GM12878 (cell line): Measurements from ENCODE around the gene A1BG. TPM values are rescaled to one million over a fixed set of nuclear protein-coding genes. Genes with fewer than 3 reads are reported as not detected.

ENCODE experiments used
- ATAC-seq: fragments of 200-7000 bp; cut with Tn5 transposase; 3 replicates; pipeline ENCODE4 v1.9.1; 2020; ENCODE audit warnings: mild to moderate bottlenecking, moderate library complexity
- BruUV-seq: library from RNA; stranded (reverse); fragments of 400-500 nt; replicated peaks from 2 replicates; lab custom pipeline; 2021; lab: Mats Ljungman, UMichigan
- CTCF ChIA-PET: fragments of 300-600 bp; sonication (Branson Sonifier 250); formaldehyde crosslinking; extraction: SDS; loops from one replicate; lab custom pipeline; 2021; ENCODE audit warnings: inconsistent platforms; lab: Yijun Ruan, JAX
- POLR2A ChIA-PET: fragments of 350-600 bp; formaldehyde crosslinking; extraction: SDS; loops from one replicate; lab custom pipeline; 2021; ENCODE audit warnings: inconsistent platforms; lab: Charles Lee
- RAD21 ChIA-PET: fragments of 300-600 bp; sonication (Branson Sonifier 250); formaldehyde crosslinking; loops from one replicate; lab custom pipeline; 2023; ENCODE audit warnings: antibody characterized with exemption; ENCODE audit not compliant: unreplicated experiment; lab: Charles Lee
- SMC1A ChIA-PET: fragments of 300-600 bp; sonication (Branson Sonifier 250); formaldehyde crosslinking; loops from one replicate; lab custom pipeline; 2023; ENCODE audit not compliant: unreplicated experiment, uncharacterized antibody; lab: Charles Lee
- DNase-seq: peaks from one replicate; pipeline ENCODE4 v3.0.0-alpha.2; 2011; ENCODE audit warnings: low read depth, low spot score
- FAIRE-seq: peaks from 3 replicates; lab custom pipeline; 2011; peaks lifted over from hg19 to GRCh38; lab: Jason Lieb, UNC
- H2AFZ ChIP-seq: 2 replicates; pipeline ENCODE4 v1.6.0; 2011; ENCODE audit warnings: low read depth, low read length, control low read depth; ENCODE audit not compliant: control insufficient read depth
- H3K27ac ChIP-seq: 2 replicates; pipeline ENCODE4 v1.5.1; 2011; ENCODE audit warnings: control low read depth; ENCODE audit not compliant: control insufficient read depth, insufficient read depth
- H3K27me3 ChIP-seq, 2 experiments: replicated peaks in 1 of 2; 2 replicates each; pipeline versions ENCODE4 v1.6.0 to v1.6.1; 2011; ENCODE audit warnings: low read length in 1 of 2; ENCODE audit not compliant: control insufficient read depth in 2 of 2, insufficient read depth in 2 of 2
- H3K36me3 ChIP-seq, 2 experiments: 2 replicates each; pipeline ENCODE4 v1.5.1; 2011; ENCODE audit warnings: low read length in 1 of 2; ENCODE audit not compliant: control insufficient read depth in 2 of 2, insufficient read depth in 2 of 2
- H3K4me1 ChIP-seq: 2 replicates; pipeline ENCODE4 v1.6.1; 2011; ENCODE audit warnings: mild to moderate bottlenecking, low read length, moderate library complexity, mixed read lengths; ENCODE audit not compliant: control insufficient read depth, insufficient read depth
- H3K4me2 ChIP-seq: 2 replicates; pipeline ENCODE4 v1.6.0; 2011; ENCODE audit warnings: control low read depth; ENCODE audit not compliant: control insufficient read depth, insufficient read depth
- H3K4me3 ChIP-seq: fragments of 200-600 bp; sonication (generic); 2 replicates; pipeline ENCODE4 v1.5.1; 2016
- H3K79me2 ChIP-seq: 2 replicates; pipeline ENCODE4 v1.6.0; 2011; ENCODE audit warnings: low read length; ENCODE audit not compliant: control insufficient read depth, insufficient read depth
- H3K9ac ChIP-seq: 2 replicates; pipeline ENCODE4 v1.8.0; 2011; ENCODE audit warnings: low read length, control low read depth, mixed read lengths; ENCODE audit not compliant: control insufficient read depth, insufficient read depth
- H3K9me3 ChIP-seq: replicated peaks from 3 replicates; pipeline ENCODE4 v1.5.1; 2011; ENCODE audit warnings: mild to moderate bottlenecking, low read length; ENCODE audit not compliant: control insufficient read depth, insufficient read depth
- H4K20me1 ChIP-seq: 2 replicates; pipeline ENCODE4 v1.6.0; 2011; ENCODE audit not compliant: control insufficient read depth, insufficient read depth
- BCL3 ChIP-seq: IDR thresholded peaks from 2 replicates; pipeline ENCODE4 v1.6.1; 2011; ENCODE audit warnings: borderline replicate concordance, low read depth, mild to moderate bottlenecking, moderate library complexity, low read length; ENCODE audit not compliant: insufficient read depth, poor library complexity, severe bottlenecking
- CREM ChIP-seq: IDR thresholded peaks from 2 replicates; pipeline ENCODE4 v1.6.1; 2014; ENCODE audit warnings: antibody characterized with exemption, low read depth
- DPF2 ChIP-seq: fragments of 450-650 bp; IDR thresholded peaks from 2 replicates; pipeline ENCODE4 v1.6.1; 2017; ENCODE audit warnings: mild to moderate bottlenecking
- EP300 ChIP-seq, 2 experiments: fragments of 150-350 bp in 1 of 2; IDR thresholded peaks; 2 replicates each; pipeline ENCODE4 v1.6.1; 2011 to 2012; ENCODE audit warnings: low read depth in 2 of 2, low read length in 2 of 2, borderline replicate concordance in 1 of 2, improper control_type of control experiment in 1 of 2, inconsistent platforms in 1 of 2; ENCODE audit not compliant: control insufficient read depth in 1 of 2
- GATAD2B ChIP-seq: fragments of 450-650 bp; conservative IDR thresholded peaks from 2 replicates; pipeline ENCODE4 v1.6.1; 2017; ENCODE audit warnings: low read depth, mild to moderate bottlenecking, moderate library complexity
- KAT2A ChIP-seq: conservative IDR thresholded peaks from 2 replicates; pipeline ENCODE4 v1.6.1; 2011; ENCODE audit warnings: low read depth, low read length; ENCODE audit not compliant: control insufficient read depth
- RCOR1 ChIP-seq: conservative IDR thresholded peaks from 2 replicates; pipeline ENCODE4 v1.6.1; 2012; ENCODE audit warnings: low read depth, low read length, improper control_type of control experiment
- REST ChIP-seq: IDR thresholded peaks from 2 replicates; pipeline ENCODE4 v1.6.1; 2012; ENCODE audit warnings: mild to moderate bottlenecking, low read depth, low read length
- RUNX3 ChIP-seq: IDR thresholded peaks from 2 replicates; pipeline ENCODE4 v1.6.1; 2012; ENCODE audit warnings: low read length, inconsistent platforms
- WGBS: methylation state at CpG from one replicate; pipeline ENCODE4 v1.1.6; 2016; ENCODE audit warnings: low lambda C conversion rate; ENCODE audit not compliant: insufficient replicate concordance, insufficient coverage; ENCODE audit errors: missing lambda C conversion rate; 5-methylcytosine and 5-hydroxymethylcytosine counted together
- in situ Hi-C: fragments of 300-500 bp; cut with MboI; formaldehyde crosslinking; loops from 9 replicates; pipeline ENCODE4 v1.14.3; 2018; ENCODE audit warnings: mixed read lengths
- intact Hi-C: fragments of 100-400 bp; cut with micrococcal nuclease; formaldehyde crosslinking; loops from one replicate; pipeline ENCODE4 v1.14.2; 2022; ENCODE audit not compliant: unreplicated experiment
- polyA plus RNA-seq, 11 experiments: library from polyadenylated mRNA; depleted of rRNA in 4 of 11; unstranded in 6 of 11; stranded (reverse) in 5 of 11; fragments of >200 nt; fragmentation: Nextera tagmentation in 4 of 11; fragmentation: Illumina TruSeq in 1 of 11; extraction: Ambion mirVana in 4 of 11; extraction: Trizol in 1 of 11; gene quantifications; 1 replicate in 1 of 11; 2 replicates in 10 of 11; pipeline versions ENCODE4 v1.2.1 to v1.2.3, GENCODE V29; 2011 to 2016; ENCODE audit warnings: inconsistent platforms in 2 of 11, missing spikeins in 2 of 11, low read depth in 1 of 11
- total RNA-seq, 4 experiments: library from RNA; depleted of rRNA in 3 of 4; stranded (reverse); fragments of >200 nt in 3 of 4; fragmentation: Illumina TruSeq in 1 of 4; extraction: Trizol in 1 of 4; gene quantifications; 2 replicates each; pipeline versions ENCODE4 v1.2.1 to v1.2.3, GENCODE V29; 2013 to 2021
- TF ChIP-seq, protein P1 (sequence below): fragments of 450-650 bp; conservative IDR thresholded peaks from 2 replicates; pipeline ENCODE4 v1.6.1; 2017; ENCODE audit warnings: mild to moderate bottlenecking, moderate library complexity
- TF ChIP-seq, protein P2 (sequence below): fragments of 150-350 bp; IDR thresholded peaks from 2 replicates; pipeline ENCODE4 v1.6.1; 2014; ENCODE audit warnings: mild to moderate bottlenecking, low read depth, low read length
- TF ChIP-seq, protein P3 (sequence below): IDR thresholded peaks from 2 replicates; pipeline ENCODE4 v1.6.1; 2012; ENCODE audit warnings: low read depth, low read length, improper control_type of control experiment

Gene A1BG
- total and polyA plus RNA-seq, 10 of the 15 experiments (the other 5 are each of a cell fraction or from before 2014, with no cell fraction given) = 0.34 to 29.6 (median 11.8) TPM

- TF ChIP-seq, protein P1, sequence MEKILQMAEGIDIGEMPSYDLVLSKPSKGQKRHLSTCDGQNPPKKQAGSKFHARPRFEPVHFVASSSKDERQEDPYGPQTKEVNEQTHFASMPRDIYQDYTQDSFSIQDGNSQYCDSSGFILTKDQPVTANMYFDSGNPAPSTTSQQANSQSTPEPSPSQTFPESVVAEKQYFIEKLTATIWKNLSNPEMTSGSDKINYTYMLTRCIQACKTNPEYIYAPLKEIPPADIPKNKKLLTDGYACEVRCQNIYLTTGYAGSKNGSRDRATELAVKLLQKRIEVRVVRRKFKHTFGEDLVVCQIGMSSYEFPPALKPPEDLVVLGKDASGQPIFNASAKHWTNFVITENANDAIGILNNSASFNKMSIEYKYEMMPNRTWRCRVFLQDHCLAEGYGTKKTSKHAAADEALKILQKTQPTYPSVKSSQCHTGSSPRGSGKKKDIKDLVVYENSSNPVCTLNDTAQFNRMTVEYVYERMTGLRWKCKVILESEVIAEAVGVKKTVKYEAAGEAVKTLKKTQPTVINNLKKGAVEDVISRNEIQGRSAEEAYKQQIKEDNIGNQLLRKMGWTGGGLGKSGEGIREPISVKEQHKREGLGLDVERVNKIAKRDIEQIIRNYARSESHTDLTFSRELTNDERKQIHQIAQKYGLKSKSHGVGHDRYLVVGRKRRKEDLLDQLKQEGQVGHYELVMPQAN = 0 out of 2 replicates have a peak, but pooled peaks have one; percentile 37
- TF ChIP-seq, protein P2, sequence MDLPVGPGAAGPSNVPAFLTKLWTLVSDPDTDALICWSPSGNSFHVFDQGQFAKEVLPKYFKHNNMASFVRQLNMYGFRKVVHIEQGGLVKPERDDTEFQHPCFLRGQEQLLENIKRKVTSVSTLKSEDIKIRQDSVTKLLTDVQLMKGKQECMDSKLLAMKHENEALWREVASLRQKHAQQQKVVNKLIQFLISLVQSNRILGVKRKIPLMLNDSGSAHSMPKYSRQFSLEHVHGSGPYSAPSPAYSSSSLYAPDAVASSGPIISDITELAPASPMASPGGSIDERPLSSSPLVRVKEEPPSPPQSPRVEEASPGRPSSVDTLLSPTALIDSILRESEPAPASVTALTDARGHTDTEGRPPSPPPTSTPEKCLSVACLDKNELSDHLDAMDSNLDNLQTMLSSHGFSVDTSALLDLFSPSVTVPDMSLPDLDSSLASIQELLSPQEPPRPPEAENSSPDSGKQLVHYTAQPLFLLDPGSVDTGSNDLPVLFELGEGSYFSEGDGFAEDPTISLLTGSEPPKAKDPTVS = no peak
- TF ChIP-seq, protein P3, sequence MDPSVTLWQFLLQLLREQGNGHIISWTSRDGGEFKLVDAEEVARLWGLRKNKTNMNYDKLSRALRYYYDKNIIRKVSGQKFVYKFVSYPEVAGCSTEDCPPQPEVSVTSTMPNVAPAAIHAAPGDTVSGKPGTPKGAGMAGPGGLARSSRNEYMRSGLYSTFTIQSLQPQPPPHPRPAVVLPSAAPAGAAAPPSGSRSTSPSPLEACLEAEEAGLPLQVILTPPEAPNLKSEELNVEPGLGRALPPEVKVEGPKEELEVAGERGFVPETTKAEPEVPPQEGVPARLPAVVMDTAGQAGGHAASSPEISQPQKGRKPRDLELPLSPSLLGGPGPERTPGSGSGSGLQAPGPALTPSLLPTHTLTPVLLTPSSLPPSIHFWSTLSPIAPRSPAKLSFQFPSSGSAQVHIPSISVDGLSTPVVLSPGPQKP = no peak
- no peak for TF ChIP-seq KAT2A
- no peak for TF ChIP-seq DPF2
These were observed 35.7 kb downstream of the A1BG start (continued) for GRCh38 chr19:58317476-58318072.

DNA sequence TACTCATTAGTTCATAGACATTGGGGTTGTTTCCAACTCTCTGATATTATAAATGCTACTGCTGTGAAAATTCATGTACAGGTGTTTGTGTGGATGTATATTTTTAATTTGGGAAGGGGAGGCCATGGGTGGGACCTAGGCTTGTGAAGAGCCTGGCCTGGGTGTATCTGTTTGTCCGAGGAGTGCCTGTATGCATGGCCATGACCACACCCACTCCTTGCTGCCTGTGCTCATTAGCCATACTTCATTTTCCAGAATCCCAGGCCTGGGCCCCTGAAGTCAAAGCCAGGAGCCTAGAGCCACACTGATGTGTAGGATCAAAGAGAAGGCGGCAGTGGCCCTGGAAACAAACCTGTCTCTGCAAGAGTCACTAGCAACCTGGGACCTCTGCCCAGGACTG is 37.7 kb downstream of the A1BG start:
- Histone ChIP-seq H3K27ac (no peak overlapping the region), H3K27me3 (no peaks in the 10 kb centered on the region), H2AFZ (no peak overlapping the region), H3K4me3 (no peak overlapping the region), H3K36me3 (peaks cover 9 to 22% of the 10 kb centered on the region in 2 experiments), H3K4me2 (no peak overlapping the region), H3K79me2 (no peaks in the 10 kb centered on the region), H3K9ac (no peak overlapping the region), H3K4me1 (no peaks in the 10 kb centered on the region), H3K9me3 (no peaks in the 10 kb centered on the region; the same call in 2 of the 3 replicates), H4K20me1 (no peaks in the 10 kb centered on the region)
- DNase-seq = no peak
- WGBS = 100% methylated on average over 2 of the region's 2 CpGs
- FAIRE-seq = no peak
- BruUV-seq = no TSS peak
- ChIA-PET POLR2A (no interaction called here), RAD21 (no interaction called here), CTCF (no interaction called here), SMC1A (no interaction called here)
- intact Hi-C loops = no loop called here
- in situ Hi-C loops = no loop called here
- no peak for ATAC-seq
- no peak for TF ChIP-seq EP300 (IDR thresholded peaks at IDR 0.05; ENCODE audit: borderline replicate concordance in 1 of 2, control insufficient read depth in 1 of 2, low read depth in 2 of 2, low read length in 2 of 2)
- TF ChIP-seq RUNX3 = no peak
- no peak for TF ChIP-seq BCL3
- no peak for TF ChIP-seq REST
- no peak for TF ChIP-seq RCOR1
- TF ChIP-seq CREM = no peak
- TF ChIP-seq GATAD2B = no peak
